CD4-positive, alpha-beta T cell treated with Interleukin-15 for 1 hour (primary cell): ENCODE results near the gene SMARCB1.

ENCODE experiments used
- DNase-seq: peaks from one replicate; pipeline ENCODE4 v3.0.0-alpha.2; 2020

SMARCB1 gene

DNA sequence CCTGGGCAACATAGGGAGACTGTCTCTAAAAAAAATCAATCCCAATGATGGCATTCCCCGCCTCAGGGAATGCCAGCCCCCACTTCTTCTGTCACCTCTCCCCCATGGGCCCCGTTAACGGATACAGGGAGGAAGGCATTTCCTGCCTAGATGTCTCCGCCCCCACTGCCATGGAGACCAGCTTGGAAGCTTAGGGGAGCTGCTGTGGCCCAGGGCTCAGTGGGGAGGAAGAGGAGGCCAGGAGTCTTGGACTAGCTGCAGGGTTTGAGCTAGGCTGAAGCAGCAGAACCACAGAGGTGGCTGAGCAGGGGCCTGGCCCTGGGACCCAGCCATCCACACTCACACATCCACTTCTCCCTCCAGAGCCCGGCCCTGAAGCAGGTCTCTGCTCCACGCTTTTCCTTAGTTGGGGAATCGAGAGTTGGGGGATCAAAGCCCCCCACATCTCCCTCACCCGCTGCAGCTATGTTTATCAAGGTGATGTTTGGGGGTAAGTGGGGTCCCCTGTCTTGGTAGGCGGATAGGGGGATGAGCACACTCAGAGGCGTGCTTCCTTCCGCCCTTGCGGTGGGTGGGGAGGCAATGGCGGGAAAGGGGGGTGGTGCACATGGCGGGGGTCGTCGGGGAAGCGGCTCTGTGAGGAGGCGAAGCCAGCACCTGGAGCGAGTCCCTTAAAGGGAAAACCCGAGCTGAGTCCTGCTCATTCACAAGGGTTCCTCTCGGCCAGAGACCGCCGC, 23.8 kb upstream of the SMARCB1 start, which contains the start of gene C22orf15:
Gene C22orf15 (plus strand): TSS at position 149 of the 737 bp plus-strand sequence. CDS start 317 bp downstream, at position 466.
- DNase-seq, result no peak

DNA sequence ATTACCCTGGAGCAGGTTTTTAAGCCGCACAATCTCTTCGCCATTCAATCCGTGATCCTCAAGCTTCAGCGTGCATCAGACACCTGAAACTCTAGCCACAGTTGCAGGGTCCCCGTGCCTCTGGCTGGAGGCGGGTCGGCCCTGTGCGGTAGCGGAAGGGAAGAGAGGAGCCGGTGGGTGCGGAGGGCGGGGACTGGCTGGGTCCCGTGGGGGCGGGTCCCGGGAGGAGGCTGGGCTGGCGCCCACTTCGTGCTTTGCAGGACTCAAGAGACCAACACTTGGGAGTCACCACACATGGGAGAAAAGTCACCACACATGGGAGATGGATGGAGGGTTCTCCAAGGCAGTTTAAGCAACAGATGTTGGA, 23.2 kb upstream of the SMARCB1 start:
- peak; percentile 33 for DNase-seq

DNA sequence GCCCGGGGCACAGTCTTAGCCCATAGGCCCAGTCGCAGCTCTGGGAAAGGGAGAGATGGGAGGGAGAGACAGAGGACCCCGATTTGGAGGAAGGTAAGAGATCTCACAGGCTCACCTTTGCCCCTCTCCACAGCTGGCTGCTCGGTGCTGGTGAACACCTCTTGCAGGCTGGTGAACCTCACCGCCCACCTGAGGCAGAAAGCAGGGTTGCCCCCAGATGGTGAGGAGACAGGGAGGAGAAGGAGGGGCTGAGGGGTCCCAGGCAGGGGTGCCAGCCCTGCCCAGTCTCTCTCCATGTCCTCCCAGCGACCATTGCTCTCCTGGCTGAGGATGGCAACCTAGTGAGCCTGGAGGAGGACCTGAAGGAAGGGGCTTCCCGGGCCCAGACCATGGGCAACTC, 22.8 kb upstream of the SMARCB1 start:
- no peak for DNase-seq

DNA sequence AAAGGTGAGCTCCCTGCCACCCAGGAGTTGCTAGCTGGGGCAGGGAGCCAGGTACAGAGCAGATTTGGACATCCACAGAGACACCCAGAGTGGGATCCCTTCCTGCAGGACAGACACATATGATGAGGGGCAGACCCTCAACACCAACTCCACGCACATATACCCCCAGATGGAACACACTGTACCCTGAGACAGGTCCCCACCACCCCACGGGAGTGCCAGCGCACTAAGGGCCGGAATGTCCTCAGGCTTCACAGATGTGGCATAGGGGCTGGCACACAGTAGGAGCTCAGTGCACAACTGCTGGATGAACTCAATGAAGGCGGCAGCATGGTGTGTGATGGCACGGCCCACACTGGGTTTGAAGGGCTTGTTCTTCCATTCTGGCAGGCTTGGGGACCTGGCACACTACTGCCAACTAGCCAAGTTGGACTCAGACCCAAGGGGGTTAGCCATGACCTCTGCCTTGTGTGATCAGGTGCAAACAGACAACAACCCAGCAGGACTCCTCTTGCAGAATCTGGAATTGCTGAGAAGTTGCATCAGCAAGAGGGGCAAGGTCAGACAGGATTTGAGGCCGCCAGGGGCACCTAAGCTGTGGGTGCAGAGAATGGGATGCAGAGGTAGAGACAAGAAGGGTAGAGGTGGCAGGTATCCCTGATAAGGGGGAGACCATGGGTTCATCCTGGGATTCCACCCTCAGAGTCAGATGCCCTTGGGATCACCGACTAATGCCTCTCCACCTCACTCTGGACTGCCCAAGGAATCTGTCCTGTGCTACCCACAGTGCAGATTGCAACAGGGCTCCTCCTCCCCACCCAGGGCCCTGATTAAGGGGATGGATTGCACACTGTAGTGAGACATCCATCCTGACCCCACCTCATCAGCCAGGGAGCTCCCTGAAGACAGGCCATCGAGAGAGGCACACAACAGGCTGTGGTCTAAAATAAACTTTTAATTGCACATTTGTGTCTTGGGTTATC, 21.6 kb upstream of the SMARCB1 start:
- DNase-seq, result no peak

DNA sequence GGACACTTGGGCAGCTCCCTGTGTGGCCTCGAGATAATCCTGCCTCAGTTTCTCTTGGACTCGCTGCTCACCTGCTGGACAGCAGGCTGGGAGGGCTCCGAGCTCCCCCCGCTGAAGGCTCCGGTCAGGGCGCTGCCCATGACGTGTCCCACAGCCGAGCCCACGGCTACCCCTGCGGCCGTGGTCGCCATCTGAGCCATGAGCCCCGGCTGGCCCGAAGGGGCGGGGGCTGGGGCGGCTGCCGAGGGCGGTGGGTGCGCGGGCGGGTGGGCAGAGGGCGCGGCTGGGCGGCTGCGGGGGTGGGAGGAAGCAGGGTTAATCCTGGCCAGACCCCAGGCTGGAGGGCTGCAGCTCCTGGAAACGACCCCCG, 19.5 kb upstream of the SMARCB1 start:
- no peak for DNase-seq

DNA sequence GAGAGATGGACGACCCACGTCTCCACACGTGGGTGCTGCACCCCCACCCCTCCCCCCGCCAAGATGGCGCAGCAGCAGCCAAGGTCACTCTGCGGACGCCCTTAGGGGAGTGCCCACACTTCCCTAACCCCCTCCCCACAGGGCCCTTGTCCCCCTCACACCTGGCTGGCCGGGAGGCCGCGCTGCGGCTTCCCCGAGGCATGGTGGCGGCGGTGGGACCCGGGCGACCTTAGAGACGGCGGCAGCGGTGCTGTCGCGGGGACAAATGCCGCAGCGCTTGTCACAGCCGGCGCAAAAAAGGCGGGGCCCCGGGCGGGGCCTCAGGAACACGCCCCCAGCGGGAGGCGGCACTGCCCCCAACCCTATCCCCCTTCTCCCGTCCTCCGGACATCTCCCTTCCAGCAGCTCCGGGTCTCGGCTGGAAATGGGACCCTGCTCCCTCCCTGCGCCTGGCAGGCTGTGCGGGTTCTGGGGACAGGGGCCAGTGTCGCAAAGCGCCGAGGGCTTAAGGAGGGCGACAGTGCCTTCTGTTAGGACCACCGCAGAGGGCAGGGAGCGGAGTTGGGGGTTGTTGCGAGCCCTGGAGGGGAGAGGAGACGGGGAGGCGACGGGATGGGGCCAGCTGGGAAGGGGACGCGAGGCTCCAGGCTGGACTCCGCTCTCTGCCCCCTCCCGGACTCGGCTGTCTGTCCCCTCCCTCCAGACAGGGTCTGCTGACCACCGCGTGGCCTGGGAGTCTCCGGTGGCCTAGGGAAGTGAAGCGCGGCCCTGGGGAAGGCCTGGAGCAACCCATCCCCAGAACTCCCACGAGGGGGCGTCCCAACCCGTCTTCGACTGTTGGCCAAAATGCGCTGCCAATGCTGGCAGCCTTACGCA, 18.9 kb upstream of the SMARCB1 start, which contains the start of gene CHCHD10:
Gene CHCHD10 (minus strand): TSS at position 300 of the 876 bp plus-strand sequence. CDS start 98 bp downstream, at position 202.
- DNase-seq, result peak; percentile 75

DNA sequence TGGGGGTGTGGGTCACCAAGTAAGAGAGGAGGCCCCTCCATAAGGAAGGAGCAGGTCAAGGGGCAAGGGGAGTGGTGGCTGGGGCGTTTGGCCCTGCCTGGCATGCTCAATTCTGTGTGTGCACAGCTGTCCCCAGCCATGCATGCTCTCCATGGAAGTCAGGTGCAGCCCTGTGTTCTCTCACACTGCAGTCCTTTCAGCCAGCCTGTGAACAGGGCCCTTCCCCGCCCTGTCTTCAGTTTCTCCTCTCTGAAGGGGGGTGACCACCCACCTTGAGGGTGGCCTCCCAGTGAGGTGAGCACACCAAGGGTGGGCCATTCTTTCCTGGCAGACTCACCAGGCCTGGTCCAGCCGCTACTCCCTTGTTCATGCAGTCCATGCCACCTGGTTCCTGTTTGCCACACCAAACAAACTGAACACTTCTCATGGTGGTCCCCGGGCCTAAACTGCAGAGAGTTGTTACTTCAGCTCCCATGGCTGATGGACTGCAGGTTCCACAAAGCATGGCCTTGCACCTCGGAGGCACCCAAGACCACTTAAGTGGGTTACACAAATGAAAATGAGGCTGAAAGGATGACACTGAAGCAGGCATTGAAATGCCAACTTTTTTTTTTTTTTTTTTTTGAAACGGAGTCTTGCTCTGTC, 17.3 kb upstream of the SMARCB1 start:
- no peak for DNase-seq

DNA sequence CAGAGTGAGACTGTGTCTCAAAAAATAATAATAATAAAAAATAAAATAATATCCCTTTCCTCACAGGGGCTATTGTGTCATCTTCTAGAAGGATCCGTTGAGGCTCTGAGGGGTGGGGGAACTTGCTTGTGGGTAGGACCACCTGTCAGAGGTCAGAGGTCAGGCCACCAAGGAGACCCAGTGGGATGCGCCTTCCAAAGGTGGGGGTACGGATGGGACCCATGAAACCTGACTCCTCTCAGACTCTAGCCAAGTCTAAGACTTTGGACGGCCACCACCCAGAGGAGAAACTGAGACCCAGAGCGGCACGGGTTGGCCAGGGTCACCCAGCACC, 14.5 kb upstream of the SMARCB1 start:
- DNase-seq, result no peak

DNA sequence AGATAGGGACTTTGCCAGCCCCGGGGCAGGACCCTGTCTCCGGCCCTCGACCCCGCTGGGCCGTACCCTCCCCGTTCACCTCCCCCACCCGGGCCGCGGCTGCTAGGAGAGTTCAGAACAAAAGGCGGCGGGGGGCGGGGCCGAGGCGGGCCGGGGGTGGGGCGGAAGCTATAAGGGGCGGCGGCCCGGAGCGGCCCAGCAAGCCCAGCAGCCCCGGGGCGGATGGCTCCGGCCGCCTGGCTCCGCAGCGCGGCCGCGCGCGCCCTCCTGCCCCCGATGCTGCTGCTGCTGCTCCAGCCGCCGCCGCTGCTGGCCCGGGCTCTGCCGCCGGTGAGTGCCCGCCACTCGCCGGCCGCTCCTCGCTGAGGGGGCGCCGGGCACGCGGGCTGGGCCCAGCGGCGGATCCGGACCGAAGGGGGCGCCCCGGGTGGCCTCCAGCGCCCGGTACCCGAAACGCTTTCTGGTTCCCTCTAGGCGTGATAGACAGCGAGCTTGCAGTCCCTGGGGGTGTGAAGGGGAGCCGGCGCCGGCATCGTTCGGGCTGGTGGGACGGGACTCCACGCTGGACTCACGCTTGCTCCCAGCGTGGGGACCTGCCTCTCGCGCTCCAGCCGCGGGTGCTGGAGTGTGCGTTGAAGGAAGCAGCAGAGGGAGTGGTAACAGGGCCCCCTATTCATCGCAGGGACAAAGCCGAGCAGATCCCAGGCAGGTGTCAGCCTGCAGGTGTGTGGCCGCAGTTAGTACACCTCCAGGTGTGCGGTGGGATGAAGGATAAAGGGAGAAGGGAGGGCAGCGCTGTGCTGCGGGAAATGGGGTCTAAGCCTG, 13.9 kb upstream of the SMARCB1 start, which contains the start of gene MMP11:
Gene MMP11 (plus strand): TSS at position 201 of the 825 bp plus-strand sequence. CDS start 22 bp downstream, at position 223.
- peak; percentile 47 for DNase-seq

DNA sequence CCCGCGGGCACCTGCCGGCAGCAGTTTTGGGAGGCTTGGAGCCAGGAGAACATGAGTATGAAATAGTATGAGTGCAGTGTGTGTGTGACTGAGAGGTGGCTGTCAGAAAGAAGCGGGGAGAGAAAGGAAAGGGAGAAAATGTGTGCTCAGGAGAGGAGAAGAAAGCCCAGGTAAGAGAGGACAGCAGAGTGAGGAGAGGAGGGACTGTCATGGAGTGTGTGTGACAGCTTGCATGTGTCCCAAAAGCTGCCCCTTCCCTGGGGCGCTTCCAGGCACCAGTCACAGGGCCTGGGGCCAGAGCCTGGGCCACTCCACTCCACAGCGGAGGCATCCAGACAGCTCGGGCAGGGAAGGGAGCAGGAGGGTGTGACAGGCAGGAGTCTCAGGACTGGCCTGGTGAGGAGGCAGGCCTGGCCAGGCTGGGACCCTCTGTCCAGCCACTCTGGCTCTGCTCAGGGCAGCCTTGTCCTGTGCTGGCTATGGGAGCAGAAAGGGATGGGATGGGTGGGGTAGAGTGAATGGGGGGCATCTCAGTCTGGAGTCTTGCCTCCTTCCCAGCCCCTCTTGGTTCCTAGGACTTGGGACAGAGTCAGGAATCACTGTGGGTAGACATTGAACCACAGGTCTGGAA, 13.2 kb upstream of the SMARCB1 start:
- no peak for DNase-seq

DNA sequence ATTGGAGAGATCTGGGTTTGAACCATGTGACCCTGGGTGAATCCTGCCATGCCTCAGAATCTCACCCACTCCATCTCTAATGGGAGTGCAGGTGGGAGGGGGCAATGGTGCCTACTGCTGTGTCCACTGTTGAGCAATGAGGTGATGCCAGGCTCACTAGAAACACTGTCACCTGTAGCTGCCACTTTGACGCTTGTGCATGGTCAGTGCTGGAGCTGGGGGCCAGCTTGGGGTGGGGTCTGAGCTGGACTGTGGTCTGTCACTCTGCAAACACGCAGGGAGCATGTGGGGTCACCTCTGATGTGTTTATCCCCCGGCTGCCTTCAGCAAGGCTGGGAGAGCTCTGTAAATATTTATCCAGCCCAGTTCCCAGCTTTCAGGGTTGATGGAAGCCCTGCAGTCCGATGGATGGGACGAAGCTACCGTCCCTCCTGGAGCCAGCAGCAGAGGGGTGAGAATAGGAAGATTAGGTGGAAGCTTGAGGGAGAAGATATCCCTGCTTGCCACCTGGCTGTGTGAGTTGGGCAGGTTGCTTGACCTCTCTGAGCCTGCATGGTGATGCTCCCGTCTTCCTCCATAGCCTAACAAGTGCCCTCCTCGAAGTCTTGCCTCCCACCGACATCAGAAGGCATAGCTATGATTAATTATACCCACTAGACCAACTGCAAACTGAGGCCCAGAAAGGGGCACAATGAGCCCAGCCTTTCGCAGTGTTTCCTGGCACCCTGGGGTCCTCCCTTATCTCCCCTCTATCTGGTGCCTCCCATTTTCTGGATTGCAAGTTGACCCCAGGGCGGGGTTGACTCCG, 12.4 kb upstream of the SMARCB1 start:
- no peak for DNase-seq

DNA sequence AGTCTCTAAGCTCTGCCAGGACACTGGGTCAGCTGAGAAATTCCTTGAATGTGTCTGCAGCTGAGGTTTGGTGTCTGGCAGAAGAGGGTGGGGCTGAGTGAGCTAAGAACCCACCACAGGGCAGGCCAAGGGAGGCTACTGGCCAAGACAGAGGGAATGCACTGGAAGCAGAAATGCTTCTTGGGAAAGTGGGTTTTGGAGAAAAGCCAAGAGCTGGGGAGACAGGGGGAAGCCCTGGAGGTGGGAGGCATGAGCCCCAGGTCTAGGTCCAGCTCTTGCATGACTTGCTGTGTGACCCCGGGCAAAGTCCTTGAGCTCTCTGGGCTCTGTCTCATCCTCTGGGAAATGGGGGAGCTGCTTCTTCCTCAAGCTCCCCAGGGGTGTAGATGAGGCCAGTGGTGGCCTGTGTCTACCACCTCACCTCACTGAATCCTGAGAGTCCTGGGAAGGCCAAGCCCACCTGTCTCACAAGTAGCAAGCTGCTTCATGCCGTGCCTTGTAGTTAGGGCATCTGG, 11.8 kb upstream of the SMARCB1 start:
- no peak for DNase-seq

DNA sequence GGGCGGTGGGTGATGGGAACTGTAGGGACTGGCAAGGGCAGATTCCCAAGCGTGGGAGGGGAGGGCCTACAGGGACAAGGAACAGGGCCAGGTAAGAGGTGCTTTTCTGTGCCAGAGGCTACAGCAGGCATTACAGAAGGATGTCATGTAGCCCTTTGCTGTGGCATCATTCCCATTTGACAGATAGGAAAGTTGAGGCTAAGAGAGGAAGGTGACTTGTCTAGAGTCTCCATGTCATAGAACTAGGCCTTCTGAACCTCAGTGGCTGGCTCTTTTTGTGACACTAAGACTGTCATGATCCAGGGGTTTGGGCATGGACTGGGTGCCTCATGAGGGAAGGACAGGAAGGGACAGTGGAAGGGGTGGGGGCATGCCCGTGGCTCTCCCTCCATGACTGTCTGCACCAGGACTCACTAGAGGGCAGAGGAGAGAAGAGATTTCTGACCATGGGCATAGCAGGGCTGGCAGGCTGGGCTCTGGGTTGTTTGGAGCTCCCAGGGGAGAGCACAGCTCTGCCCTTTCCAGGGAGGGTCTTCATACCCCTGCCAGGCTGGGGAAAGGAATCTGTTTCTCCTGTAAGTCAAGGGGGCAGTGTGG, 10.9 kb upstream of the SMARCB1 start:
- DNase-seq, result no peak

DNA sequence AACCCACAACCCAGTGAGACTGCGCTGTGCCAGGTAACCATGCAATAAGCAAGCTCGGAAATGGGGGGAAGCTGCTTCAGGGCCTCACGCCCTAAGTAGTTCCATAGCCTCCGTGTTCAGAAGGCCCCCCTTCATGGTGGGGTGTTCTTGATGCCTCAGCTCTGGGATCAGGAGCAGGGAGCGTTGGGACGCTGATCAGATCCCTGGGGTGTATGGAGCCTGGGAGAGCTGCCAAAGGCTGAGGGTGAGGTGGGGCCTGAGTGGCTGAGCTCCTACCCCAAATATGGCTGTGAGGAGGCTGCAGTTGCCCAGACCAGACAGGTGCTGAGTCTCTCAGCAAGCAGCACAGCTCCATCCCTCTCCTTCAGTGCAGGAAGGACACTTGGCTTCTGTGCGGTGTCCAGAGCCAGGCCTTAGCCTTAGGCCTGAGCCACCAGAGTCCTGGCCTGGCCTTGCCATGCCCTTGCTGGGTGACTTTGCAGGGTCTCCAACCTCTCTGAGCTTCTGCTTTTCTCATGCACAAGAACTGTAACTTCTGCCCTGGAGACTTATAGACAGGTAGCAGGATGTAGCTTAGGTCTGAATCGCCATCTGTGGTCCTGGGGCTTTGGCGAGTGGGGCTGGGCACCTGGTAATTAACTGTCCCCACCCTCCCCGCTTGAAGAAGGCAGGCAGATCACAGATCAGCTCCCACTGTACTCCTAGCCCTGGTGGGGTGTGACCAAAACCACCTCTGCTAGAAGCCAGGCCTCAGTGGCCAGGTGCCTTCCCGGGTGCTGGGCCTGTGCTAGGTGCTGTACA, 8.8 kb upstream of the SMARCB1 start:
- no peak for DNase-seq

DNA sequence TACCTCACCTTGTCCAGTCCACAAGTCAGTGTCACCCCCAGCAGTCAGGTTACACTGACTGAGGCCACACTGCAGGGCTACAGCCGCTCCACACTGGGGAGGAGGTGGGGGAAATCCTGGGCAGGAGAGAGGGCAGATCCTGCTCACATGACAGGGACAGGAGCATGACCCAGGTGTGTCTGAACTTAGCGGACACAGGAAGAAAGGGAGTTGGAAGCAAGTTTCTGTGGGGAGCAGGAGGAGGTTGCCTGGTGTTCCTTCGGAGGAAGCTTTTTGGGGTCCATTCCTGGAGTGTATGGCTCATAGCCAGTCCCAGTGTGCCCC, 8.2 kb upstream of the SMARCB1 start:
- no peak for DNase-seq

DNA sequence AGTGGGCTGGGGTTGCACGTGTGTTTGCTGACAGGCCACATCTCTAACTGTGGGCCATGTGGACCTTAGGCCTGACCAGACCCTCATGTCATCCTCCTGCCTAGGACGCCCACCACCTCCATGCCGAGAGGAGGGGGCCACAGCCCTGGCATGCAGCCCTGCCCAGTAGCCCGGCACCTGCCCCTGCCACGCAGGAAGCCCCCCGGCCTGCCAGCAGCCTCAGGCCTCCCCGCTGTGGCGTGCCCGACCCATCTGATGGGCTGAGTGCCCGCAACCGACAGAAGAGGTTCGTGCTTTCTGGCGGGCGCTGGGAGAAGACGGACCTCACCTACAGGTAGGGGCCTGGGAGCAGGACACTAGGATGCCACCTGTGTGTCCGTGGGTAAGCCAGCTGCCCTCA, 7.7 kb upstream of the SMARCB1 start:
- no peak for DNase-seq

DNA sequence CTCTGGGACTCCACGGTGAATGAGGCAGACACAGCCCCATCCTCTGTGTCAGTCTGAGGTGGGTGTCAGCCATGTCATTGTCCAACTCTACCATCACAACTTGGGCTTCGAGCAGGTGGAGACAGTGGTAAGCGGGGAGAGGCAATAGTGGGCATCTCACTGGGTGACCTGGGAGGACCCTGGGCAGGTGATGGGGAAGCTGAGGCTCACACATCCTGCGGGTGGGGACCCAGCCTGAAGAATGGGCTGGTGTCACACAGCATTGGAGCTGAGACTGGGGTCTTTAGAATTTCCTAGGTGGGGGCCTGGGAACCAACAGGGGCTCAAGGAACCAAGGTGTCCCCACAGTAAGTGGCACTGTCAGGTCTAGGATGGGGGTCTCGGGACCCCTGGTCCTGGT, 7.0 kb upstream of the SMARCB1 start:
- no peak for DNase-seq

DNA sequence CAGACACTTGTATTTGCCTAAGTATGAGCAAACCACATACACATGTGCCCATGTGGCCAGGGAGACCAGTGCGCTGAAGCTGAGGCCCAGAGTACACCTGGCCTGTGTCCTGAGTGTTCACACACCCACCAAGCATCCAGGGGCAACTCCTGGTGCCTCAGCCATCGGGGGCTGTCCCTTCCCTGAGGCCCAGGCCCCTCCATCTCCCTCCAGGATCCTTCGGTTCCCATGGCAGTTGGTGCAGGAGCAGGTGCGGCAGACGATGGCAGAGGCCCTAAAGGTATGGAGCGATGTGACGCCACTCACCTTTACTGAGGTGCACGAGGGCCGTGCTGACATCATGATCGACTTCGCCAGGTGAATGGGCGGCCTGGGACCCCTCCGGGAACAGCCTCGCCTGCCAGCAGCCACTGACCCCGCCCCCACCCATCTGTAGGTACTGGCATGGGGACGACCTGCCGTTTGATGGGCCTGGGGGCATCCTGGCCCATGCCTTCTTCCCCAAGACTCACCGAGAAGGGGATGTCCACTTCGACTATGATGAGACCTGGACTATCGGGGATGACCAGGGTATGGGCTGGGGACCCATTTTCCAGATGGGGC, 6.5 kb upstream of the SMARCB1 start:
- DNase-seq, result no peak
